Upper lobe of left lung (tissue), 4 donors: ENCODE data around the gene SPPL2A.

Experiments
- EP300 ChIP-seq, 4 donors: sonication (generic); formaldehyde crosslinking; IDR thresholded peaks; one replicate each; pipeline ENCODE4 v1.5.1; 2017; ENCODE audit warnings: antibody characterized with exemption in 4 of 4, control low read depth in 2 of 4
- POLR2A ChIP-seq, 4 donors: fragments of 450-650 bp; IDR thresholded peaks; one replicate each; pipeline ENCODE4 v1.5.1; 2016 to 2017; ENCODE audit warnings: antibody characterized with exemption in 4 of 4, mild to moderate bottlenecking in 2 of 4
- POLR2AphosphoS5 ChIP-seq, 2 donors: sonication (generic); formaldehyde crosslinking; IDR thresholded peaks; one replicate each; pipeline ENCODE4 v1.5.1; 2017; ENCODE audit warnings: antibody characterized with exemption in 2 of 2
- TF ChIP-seq, protein P1 (sequence below), 6 experiments: fragments of 450-650 bp in 4 of 6; fragments of 200-600 bp in 2 of 6; sonication (generic) in 2 of 6; IDR thresholded peaks; one replicate each; pipeline ENCODE4 v1.5.1; 2016 to 2019; ENCODE audit warnings: antibody characterized with exemption in 6 of 6

DNA sequence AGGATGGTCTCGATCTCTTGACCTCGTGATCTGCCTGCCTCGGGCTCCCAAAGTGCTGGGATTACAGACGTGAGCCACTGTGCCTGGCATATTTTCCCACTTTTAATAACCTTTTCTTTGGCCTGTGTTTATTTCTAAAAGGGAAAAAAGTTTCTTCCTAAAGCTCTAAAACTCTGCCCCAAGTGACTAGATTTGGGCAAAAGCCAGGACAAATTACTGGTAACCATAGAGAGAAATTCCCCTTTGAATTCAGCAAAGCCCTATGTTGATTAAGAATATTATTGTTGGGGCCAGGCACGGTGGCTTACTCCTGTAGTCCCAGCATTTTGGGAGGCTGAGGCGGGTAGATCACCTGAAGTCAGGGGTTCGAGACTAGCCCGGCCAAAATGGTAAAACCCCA is 67.4 kb downstream of the SPPL2A start:
- TF ChIP-seq, protein P1, sequence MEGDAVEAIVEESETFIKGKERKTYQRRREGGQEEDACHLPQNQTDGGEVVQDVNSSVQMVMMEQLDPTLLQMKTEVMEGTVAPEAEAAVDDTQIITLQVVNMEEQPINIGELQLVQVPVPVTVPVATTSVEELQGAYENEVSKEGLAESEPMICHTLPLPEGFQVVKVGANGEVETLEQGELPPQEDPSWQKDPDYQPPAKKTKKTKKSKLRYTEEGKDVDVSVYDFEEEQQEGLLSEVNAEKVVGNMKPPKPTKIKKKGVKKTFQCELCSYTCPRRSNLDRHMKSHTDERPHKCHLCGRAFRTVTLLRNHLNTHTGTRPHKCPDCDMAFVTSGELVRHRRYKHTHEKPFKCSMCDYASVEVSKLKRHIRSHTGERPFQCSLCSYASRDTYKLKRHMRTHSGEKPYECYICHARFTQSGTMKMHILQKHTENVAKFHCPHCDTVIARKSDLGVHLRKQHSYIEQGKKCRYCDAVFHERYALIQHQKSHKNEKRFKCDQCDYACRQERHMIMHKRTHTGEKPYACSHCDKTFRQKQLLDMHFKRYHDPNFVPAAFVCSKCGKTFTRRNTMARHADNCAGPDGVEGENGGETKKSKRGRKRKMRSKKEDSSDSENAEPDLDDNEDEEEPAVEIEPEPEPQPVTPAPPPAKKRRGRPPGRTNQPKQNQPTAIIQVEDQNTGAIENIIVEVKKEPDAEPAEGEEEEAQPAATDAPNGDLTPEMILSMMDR (IDR thresholded peaks at IDR 0.05) = no peak
- TF ChIP-seq EP300 (IDR thresholded peaks at IDR 0.05) (no peak), POLR2AphosphoS5 (IDR thresholded peaks at IDR 0.05) (no peak), POLR2A (IDR thresholded peaks at IDR 0.05) (no peak)
